ENCODE data around the gene TMEM235. TPM values are rescaled to one million over a fixed set of nuclear protein-coding genes. Genes with fewer than 3 reads are reported as not detected.

TMEM235 gene
- total and polyA plus RNA-seq, 2 donors (not counting 3 experiments of a cell fraction or from before 2014, with no cell fraction given) = 0.04 to 0.38 TPM

DNA sequence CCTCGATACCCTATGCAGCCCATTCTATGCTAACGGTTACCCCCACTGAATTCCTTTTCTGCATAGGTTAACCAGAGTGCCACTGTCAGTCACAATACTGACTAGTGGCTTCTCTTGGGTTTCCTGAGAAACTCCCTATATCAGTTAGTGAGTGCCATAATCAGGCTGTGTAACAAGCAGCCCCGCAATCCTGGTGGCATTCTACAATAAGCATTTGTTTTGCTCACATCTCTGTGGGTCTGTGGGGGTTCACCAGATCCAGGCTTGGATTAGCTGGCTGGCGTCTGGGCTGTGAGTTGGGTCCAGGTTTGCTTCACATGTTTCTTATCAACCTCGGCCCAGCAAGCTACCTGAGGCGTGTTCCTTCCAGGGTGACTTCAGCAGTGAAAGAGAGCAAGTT is 42.4 kb downstream of the TMEM235 start:
- H3K4me1 ChIP-seq (ENCODE audit: control insufficient read depth, extremely low read depth, insufficient read depth, low read length) = peaks cover 2% of the 10 kb centered on the region
- no peak overlapping the region for H3K27ac ChIP-seq (ENCODE audit: insufficient read depth, low read depth, low read length)
- no peak overlapping the region for H3K4me2 ChIP-seq (ENCODE audit: insufficient read depth, low read length)
- peaks cover 21 to 24% of the 10 kb centered on the region in 2 experiments for H3K27me3 ChIP-seq (ENCODE audit: control insufficient read depth in 2 of 2, insufficient read depth in 2 of 2, low read length in 2 of 2)
- FAIRE-seq = no peak
- no peak for DNase-seq (ENCODE audit: low read depth, low spot score)
- dilution Hi-C loops (cut with MboI; ENCODE audit: extremely low pct_ligation_motif_present, low sequenced_read_pairs) = no loop called here
- ChIA-PET CTCF (interaction anchor here (1.0 kb wide), 1 partner anchor 87 kb away, joined by 3 read pairs; no protein-coding TSS in a partner anchor), POLR2A (no interaction called here)
- no TSS peak for BruUV-seq (replicated peaks)
- no peaks in the 10 kb centered on the region for H3K36me3 ChIP-seq (ENCODE audit: control insufficient read depth in 2 of 2, extremely low read depth in 1 of 2, insufficient read depth in 2 of 2, low read length in 2 of 2)
- H2AFZ ChIP-seq (ENCODE audit: low read depth, low read length) = no peak overlapping the region
- intact Hi-C loops (cut with micrococcal nuclease) = no loop called here
- H3K79me2 ChIP-seq (ENCODE audit: control insufficient read depth, insufficient read depth, low read length) = no peaks in the 10 kb centered on the region
- no peak overlapping the region for H3K9ac ChIP-seq (replicated peaks; ENCODE audit: extremely low read depth, insufficient read depth, low read length)
- H3K9me1 ChIP-seq (replicated peaks; ENCODE audit: control insufficient read depth, extremely low read depth, insufficient read depth, low read length) = no peaks in the 10 kb centered on the region
- H4K20me1 ChIP-seq (replicated peaks; ENCODE audit: control insufficient read depth, extremely low read depth, insufficient read depth, low read length) = no peaks in the 10 kb centered on the region
- no peak overlapping the region for H3K4me3 ChIP-seq (replicated peaks in 1 of 3; ENCODE audit: insufficient read depth in 1 of 3, low read depth in 1 of 3, low read length in 3 of 3)
- H3K9me3 ChIP-seq (replicated peaks; ENCODE audit: control insufficient read depth, insufficient read depth, low read length) = no peaks in the 10 kb centered on the region
- TF ChIP-seq JUN (IDR thresholded peaks at IDR 0.05; ENCODE audit: borderline replicate concordance, insufficient read depth, insufficient read length, low read depth) (no peak), FOS (IDR thresholded peaks at IDR 0.05; ENCODE audit: borderline replicate concordance, insufficient read depth, low read length) (no peak), MYC (IDR thresholded peaks at IDR 0.05; ENCODE audit: low read depth, low read length) (no peak), EZH2 (IDR thresholded peaks at IDR 0.05; ENCODE audit: borderline replicate concordance, low read depth, low read length, severe bottlenecking) (no peak), POLR2A (IDR thresholded peaks at IDR 0.05; ENCODE audit: low read depth, low read length) (no peak), POLR2AphosphoS5 (IDR thresholded peaks at IDR 0.05; ENCODE audit: insufficient read depth, low read depth, low read length) (no peak), GATA2 (IDR thresholded peaks at IDR 0.05; ENCODE audit: insufficient read depth, insufficient read length, low read depth, low read length) (no peak)
- TF ChIP-seq, protein P1, sequence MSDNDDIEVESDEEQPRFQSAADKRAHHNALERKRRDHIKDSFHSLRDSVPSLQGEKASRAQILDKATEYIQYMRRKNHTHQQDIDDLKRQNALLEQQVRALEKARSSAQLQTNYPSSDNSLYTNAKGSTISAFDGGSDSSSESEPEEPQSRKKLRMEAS (IDR thresholded peaks at IDR 0.05; ENCODE audit: insufficient read depth, insufficient read length) = no peak
- TF ChIP-seq, protein P2, sequence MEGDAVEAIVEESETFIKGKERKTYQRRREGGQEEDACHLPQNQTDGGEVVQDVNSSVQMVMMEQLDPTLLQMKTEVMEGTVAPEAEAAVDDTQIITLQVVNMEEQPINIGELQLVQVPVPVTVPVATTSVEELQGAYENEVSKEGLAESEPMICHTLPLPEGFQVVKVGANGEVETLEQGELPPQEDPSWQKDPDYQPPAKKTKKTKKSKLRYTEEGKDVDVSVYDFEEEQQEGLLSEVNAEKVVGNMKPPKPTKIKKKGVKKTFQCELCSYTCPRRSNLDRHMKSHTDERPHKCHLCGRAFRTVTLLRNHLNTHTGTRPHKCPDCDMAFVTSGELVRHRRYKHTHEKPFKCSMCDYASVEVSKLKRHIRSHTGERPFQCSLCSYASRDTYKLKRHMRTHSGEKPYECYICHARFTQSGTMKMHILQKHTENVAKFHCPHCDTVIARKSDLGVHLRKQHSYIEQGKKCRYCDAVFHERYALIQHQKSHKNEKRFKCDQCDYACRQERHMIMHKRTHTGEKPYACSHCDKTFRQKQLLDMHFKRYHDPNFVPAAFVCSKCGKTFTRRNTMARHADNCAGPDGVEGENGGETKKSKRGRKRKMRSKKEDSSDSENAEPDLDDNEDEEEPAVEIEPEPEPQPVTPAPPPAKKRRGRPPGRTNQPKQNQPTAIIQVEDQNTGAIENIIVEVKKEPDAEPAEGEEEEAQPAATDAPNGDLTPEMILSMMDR (IDR thresholded peaks at IDR 0.05; ENCODE audit: extremely low read depth in 1 of 2, insufficient read depth in 1 of 2, low read depth in 1 of 2, low read length in 2 of 2) = no peak
